ENCODE measurements around the gene GPR17.

GPR17 gene

DNA sequence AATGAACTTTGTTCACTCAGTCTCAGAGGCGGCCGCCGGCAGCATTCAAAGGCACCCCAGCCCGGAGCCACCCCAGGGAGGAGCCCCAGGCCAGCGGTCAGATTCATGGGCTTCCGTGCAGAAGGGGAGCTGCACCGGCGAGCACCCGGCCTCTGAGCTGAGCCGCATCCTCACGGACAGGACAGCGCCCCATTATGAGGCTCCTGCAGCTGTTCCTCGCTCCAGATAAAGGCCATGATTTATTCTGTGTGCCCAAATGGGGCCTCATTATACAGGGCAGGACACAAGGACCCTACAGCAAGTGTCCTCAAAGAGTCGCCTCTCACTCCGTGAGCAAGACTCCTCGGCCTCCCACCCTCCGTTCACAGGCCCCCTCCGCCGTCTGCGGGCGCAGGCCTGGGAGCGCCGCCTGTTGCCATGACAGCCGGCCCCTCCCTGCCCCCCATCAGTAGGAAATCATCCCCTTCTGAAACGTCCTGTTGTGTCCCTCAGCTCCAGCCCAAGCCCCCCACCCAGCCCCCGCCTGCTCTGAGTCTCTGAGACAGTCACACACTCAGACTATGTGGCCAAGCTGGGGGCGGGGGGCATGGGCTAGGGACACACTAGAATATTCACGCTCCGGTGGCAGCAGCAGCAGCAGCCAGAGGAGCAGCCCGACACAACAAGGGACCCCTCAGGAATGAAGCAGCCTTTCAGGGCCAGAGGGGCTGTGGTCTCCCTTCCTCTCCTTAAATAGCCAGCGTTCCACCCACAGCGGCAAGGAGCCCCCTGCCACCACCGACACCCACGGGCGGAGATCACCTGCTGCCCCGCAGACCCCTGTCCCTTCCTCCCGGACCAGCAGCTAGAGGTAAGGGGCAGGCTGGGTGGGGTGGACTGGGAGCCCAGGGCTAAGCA is at the start of gene GPR17:
TSS of gene GPR17 (plus strand) at position 759 of the 897 bp plus-strand sequence. CDS start 4,583 bp downstream, outside the sequence.
- DNase-seq (ENCODE audit: low read depth, low spot score) = no peak

- DNase-seq (ENCODE audit: low read depth, low spot score) = no peak
Observed at GRCh38 chr2:127596311-127597045, 49.5 kb upstream of the GPR17 start.

DNA sequence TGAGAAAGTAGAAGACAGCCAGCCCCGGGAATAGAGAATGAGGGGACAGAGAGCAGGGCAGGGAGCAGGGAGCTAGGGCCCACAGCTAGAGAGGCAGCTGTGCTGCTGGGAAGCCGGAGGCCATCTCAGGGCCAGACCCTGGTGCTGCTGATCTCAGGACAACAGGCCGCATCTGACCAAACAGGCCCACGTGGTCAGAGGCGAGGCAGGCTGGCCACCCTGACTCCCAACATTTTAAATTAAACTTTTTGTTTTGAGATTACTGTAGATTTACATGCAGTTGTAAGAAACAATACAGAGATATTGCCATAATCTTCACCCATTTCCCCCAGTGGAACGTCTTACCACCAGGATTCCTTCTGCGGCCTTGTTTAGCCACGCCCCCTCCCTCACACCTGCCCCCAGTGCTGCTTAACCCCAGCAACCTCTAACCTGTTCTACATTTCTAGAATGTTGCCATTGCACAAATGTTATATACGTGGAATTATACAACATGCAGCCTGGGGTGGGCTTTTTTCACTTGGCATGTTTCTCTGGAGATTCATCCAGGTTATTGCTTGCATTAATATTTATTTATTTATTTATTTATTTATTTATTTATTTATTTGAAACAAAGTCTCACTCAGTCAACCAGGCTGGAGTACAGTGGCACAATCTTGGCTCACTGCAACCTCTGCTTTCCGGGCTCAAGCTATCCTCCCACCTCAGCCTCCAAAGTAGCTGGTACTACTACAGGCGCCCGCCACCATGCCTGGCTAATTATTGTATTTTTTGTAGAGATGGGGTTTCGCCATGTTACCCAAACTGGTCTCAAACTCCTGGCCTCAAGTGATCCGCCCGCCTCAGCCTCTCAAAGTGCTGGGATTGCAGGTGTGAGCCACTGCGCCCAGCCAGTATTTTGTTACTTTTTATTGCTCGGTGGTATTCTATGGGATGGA is 48.6 kb upstream of the GPR17 start:
- no peak for DNase-seq (ENCODE audit: low read depth, low spot score)

- DNase-seq (ENCODE audit: low read depth, low spot score) = no peak
Observed at GRCh38 chr2:127597984-127598380, 48.0 kb upstream of the GPR17 start.

DNA sequence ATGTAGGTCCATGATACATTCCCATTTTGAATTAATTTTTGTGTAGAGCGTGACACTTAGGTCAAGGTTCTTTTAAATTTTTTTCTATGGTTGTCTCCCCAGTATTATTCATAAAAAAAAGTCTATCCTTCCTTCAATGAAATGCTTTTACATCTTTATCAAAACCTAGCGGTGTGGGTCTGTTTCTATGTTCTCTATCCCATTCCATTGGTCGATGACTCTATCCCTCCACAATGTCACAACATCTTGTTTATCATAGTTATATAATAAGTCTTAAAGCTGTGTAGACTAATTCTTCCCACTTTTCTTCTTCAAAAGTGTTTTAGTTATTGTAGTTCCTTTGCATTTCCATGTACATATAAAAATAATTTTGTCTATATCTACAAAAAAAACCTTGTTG is 47.2 kb upstream of the GPR17 start:
- no peak for DNase-seq (ENCODE audit: low read depth, low spot score)

GRCh38 chr2:127599211-127599610 is 46.7 kb upstream of the GPR17 start:
- no peak for DNase-seq (ENCODE audit: low read depth, low spot score)

- no peak for DNase-seq (ENCODE audit: low read depth, low spot score)
Observed at GRCh38 chr2:127604986-127605385, 41.0 kb upstream of the GPR17 start.

- DNase-seq (ENCODE audit: low read depth, low spot score) = no peak
Observed at GRCh38 chr2:127605691-127606263, 40.2 kb upstream of the GPR17 start.

DNA sequence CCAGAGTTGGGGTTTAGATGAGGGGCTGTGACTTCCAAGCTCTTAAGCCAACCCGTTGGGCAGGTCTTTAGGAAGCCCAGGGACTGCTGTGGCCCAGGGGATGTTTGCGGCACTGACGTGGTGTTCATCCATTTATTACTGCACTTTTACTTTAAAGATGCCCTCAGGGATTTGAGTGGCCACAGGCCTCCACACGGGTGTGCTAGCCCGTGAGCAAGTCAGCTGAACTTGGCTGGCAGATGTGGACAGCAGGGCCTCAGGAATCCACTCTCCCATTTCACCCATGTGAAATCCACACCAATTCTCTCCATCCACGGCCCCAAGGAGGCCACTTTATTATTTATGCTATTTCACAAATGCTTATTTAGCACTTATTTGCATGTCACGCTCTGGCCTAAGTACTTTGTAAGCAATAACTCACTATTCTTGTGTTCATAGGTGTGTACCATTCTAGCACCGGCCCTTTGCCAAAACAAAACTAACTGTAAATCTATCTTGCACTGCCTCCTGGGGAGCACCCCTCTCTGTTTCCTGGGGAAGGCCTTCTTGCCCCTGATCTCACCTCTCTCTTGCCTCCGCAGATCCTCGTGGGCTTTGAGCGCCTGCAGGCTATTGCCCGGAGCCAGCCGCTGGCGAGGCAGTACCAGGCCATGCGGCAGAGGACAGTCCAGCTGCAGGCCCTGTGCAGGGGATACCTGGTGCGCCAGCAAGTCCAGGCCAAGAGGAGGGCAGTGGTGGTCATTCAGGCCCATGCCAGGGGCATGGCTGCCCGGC is 39.1 kb upstream of the GPR17 start:
- no peak for DNase-seq (ENCODE audit: low read depth, low spot score)

GRCh38 chr2:127607399-127607908 is 38.5 kb upstream of the GPR17 start:
- no peak for DNase-seq (ENCODE audit: low read depth, low spot score)

- no peak for DNase-seq (ENCODE audit: low read depth, low spot score)
Observed at GRCh38 chr2:127608061-127609030, 37.6 kb upstream of the GPR17 start.

DNA sequence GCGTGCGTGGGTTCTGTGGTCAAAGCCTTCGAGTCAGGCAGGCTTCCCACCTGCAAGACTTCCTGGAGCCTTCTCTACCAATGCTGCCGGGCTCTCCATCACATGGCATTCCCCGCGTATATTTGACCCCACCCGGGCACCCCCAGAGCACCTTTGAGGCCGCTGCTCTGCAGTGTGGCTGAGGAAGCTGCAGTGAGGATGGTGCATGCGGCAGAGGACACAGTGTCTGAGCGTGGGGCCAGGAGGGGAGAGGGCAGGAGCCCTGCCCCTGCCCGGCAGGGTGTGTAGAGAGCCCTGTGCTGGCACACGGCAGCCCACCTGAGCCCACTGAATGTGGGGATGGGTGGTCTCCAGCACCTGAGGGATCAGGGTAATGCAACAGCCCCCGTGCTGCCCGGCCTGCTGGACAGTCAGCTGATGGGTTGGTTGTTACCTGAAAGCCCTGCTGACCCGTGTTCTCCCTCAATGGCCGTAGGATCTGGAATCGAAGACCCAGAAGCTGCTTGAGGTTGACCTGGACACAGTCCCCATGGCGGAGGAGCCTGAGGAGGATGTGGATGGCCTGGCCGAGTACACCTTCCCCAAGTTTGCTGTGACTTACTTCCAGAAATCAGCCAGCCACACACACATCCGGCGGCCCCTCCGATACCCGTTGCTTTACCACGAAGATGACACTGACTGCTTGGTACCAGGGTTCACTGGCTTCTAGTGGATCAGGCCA is 36.8 kb upstream of the GPR17 start:
- DNase-seq (ENCODE audit: low read depth, low spot score) = no peak

GRCh38 chr2:127609818-127610217 is 36.1 kb upstream of the GPR17 start:
- no peak for DNase-seq (ENCODE audit: low read depth, low spot score)

GRCh38 chr2:127610561-127610960 is 35.4 kb upstream of the GPR17 start:
- DNase-seq (ENCODE audit: low read depth, low spot score) = no peak

DNA sequence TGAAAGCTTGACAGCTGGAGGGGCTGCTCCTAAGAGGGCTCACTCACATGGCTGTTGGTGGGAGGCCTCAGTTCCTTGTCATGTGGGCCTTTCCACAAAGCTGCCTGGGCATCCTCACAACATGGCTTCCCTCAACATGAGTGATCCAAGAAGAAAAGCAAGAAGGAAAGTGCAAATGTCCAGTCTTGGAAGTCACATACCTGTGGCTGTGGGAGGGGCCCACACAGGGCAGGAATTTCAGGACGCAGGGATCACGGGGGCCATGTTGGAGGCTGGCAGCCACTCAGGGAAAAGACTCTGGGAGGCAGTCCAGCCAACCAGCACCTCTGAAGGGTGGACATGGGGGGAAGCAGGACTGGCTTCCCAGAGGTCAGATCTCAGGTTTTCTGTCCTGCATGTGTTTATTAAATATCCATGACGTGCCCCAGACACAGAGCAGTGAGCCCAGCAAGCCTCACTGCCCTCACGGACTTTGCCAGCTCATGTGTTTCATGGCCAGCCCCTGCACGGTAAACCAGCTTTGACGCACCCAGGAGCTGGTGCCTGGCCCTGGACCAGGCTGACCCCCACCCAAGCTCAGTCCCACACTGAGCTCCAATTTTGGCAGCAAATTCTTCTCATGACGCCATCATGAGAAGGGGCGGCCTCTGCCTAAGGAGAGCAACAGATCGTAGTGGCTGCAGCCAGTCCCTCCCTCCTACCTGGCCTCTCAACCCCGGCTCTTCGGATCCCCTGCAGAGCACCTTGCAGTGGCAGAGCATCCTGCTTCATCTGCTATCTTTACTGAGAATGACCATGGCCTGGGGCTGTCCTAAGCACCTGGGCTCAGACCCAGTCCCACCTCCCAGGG is 34.7 kb upstream of the GPR17 start:
- DNase-seq (ENCODE audit: low read depth, low spot score) = no peak

DNA sequence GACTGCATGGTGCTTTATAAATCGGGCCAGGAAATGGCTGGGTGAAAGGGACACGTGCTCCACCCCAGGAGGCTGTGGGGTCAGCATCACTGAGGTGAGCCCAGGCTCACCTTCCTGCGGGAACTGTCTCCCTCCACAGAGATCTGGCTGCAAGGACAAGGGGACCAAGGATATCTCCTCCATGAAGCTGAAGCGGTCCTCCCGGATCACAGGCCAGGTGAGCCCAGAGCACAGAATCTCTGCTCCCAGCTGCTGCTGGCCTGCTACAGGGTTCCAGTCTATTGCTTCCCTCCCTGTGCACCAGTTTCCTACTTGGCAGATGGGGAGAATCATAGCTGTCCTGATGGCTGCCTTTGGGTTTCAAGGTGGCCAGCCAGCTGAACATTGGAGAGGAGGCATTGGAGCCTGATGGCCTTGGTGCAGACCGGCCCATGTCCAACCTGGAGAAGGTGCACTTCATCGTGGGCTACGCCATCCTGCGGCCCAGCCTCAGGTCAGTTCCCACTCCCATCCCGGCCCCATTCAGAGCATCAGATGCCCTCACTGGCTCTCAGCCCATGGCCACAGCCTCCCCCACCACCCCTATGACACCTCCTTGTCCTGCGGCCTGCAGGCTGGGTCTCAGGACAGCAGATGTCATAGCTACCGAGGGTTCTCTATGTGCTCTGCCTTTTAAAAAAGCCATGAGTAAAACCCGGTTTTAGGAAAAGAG is 33.7 kb upstream of the GPR17 start:
- no peak for DNase-seq (ENCODE audit: low read depth, low spot score)

- DNase-seq (ENCODE audit: low read depth, low spot score) = no peak
Observed at GRCh38 chr2:127614246-127614645, 31.7 kb upstream of the GPR17 start.

Data from smooth muscle cell of the brain vasculature (primary cell).